ENCODE data around the gene PAK5. TPM values are rescaled to one million over a fixed set of nuclear protein-coding genes. Genes with fewer than 3 reads are reported as not detected.

PAK5 gene
- total RNA-seq, 1 donor from 2014 or later, result 0.10 TPM

- DNase-seq, result no peak
Observed at GRCh38 chr20:9574776-9575175, 264.1 kb downstream of the PAK5 start.

- DNase-seq, result no peak
Observed at GRCh38 chr20:9574181-9574580, 264.7 kb downstream of the PAK5 start.

GRCh38 chr20:9573335-9574151 is 265.3 kb downstream of the PAK5 start:
- DNase-seq, result peak; percentile 53

GRCh38 chr20:9572670-9573069 is 266.2 kb downstream of the PAK5 start:
- DNase-seq, result no peak

DNA sequence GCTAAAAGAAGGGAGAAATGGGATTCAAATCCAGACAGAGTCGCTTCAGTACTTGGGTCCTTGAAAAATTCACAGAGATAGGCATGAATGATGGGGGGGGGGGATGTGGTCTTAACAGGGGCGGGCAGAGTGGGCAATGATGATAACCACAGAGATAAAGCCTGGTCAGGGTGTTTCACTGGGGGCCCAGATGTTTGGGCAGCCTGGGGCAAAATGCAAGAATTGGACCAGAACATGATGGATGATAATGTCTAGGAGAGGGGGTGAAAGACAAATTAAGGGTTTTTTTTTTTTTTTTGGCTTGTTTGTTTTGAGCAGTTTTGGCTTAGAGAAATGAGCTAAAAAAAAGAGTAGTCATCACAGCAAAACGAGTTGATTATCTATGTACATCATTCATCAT is 267.1 kb downstream of the PAK5 start:
- DNase-seq, result no peak

GRCh38 chr20:9570612-9571011 is 268.3 kb downstream of the PAK5 start:
- DNase-seq, result no peak

DNA sequence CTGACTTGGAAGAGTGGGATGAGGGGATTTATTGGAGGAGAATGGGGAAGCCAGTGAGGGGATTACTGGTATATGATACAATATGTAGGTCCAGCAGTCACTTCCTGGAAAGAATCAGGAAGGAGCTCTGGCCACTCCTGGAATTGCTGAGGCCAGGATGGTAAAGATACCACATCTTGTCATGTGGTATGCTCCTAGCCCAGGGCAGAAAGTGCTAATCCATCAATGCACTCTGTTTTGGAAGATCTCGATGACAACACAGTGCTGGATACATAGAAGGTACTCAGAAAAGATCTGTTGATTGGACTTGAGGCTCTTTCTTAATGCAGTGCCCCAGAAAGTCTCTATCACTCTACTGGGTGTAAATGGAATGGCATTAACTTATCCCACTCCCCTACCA is 271.9 kb downstream of the PAK5 start:
- DNase-seq, result no peak

- DNase-seq, result no peak
Observed at GRCh38 chr20:9565910-9566550, 272.8 kb downstream of the PAK5 start.

DNA sequence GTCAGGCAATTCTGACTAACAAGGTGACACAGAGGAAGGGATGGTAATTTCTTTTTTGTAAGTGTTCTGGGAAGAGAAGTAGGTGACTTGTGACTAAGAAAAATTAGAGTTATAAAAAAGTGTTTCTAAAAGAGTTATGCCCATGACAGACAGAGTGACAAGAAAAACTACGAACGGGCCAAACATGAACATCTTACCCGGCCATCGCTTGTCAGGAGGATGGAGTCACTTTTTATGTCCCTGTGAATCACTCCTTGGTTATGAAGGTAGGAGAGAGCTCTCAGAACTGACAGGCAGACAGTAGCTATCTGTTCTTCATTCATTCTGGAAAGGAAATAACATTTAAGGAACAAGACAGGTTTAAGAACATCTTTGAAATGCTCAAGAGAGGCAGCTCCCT is 281.5 kb downstream of the PAK5 start:
- no peak for DNase-seq

DNA sequence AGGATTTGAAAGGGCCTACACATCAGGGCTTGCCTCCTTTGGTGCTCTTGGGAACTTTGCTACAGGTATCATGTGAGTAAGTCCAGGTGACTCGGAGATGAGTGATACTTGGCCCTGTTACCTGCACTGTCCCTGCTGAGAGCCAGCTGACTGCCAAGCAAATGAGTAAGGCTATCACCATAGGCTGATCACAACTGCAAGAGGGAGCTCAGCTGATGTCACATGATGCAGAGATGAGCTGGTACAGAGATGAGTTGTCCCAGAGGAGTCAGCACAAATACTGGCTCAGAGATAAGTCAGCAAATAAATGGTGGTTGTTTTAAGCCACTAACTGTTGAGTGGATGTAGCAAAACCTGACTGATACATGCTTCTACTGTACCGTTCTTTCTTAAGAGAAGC is 283.1 kb downstream of the PAK5 start:
- no peak for DNase-seq

- no peak for DNase-seq
Observed at GRCh38 chr20:9551808-9552550, 286.9 kb downstream of the PAK5 start.

DNA sequence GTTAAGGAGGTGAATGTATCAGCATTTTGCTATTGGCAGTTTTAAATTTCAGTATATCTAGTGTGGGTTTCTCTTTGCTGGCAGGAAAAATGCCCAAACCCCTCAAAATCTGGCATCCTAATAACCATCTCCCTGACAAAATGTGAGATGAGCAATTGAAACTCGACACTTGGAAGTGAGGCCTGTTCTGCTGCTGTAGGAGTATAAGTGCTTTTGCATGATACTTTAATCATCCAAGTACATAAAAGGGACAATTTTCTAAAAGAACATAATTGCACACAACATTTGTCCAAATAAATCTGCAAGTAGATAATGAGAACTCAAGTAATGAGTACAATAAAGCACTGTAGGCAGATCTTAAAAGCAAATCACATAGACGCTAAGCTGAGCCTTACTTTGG is 288.0 kb downstream of the PAK5 start:
- peak; percentile 2 for DNase-seq

DNA sequence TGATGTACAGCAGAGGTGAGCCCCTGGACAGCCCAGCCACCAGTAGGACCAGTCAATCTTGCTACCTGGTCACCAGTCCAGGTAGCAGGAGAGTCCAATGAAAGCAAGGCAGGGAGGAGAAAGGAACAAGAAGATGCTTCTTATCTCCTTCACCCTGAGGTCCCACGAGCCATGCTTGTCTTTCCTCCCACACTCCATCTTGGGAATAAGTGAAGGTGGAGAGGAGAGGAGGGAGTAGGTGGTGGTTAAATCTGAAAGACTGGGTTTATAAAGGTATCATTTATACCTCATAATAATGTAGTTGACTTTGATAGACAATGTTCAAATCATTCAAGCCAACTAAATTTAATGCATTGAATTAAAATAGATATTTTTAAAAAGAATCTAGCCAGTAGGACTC is 288.6 kb downstream of the PAK5 start:
- no peak for DNase-seq

GRCh38 chr20:9543214-9543613 is 295.7 kb downstream of the PAK5 start:
- no peak for DNase-seq

GRCh38 chr20:9535449-9535848 is 303.4 kb downstream of the PAK5 start:
- DNase-seq, result no peak

DNA sequence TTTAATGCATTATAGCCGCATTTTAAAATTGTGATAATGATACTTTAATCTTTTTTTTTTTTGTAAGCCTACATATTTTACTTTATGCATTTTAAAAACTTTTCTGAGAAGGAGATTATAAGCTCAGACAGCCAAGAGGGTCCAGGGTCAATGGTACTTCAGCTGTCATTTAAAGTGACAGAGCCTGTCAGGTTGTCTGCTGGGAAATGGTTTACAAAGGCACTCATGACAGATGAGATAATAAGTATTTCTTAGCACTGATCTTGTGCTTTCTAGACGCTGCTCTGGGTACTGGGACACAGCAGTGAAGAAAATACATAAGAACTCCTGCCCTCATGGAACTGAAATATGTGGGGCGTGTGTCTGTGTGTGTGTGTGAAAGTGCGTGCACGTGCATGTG is 304.9 kb downstream of the PAK5 start:
- no peak for DNase-seq

GRCh38 chr20:9532069-9532838 is 306.6 kb downstream of the PAK5 start:
- no peak for DNase-seq

- no peak for DNase-seq
Observed at GRCh38 chr20:9531581-9531980, 307.3 kb downstream of the PAK5 start.

DNA sequence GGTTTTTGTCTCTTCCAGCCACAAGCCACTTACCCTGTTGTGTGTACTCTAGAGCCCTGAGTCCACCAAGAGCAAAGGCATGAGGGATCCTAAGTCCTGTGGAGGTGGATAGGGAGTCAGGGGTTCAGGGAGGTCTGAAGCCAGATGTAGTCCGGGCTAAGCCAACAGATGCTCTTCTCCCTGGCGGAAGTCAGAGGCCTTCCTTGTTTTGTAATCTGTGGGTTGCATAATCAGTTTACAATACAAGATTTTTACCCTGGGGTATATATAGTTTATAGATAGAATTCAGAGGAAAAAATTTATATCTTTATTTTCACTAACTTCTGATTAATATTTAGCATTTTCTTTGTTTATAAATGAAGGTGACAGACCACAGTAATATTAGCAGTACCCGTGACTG is 315.2 kb downstream of the PAK5 start:
- no peak for DNase-seq

GRCh38 chr20:9520086-9520485 is 318.8 kb downstream of the PAK5 start:
- DNase-seq, result no peak

DNA sequence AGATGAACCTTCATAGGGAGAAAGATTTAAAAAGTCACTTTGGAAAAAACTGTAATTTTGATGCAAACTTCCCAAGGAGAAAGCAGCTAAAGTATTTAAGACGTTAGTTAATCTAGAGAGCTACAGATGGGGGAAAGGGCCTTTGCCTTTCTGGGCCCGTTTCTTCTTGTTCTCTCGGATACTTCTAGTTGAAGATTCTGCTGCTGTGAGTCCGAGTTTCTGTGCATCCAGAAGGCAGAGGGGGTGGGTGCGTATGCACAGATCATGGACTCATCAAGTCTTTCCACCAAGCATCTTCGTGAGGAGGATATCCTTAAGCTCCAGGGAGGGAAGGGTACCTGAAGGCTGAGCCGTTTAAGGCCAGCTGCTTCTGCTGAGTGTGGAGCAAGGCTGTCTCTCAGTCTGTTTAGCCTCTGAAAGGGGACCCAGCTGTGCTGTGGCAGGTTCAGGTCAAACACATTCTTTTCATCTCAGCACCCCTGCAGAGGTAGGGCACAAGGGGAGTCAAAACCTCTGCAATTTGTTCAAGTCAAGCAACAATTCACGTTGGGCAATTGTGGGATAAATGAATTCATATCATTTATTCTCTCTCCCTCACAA is 320.2 kb downstream of the PAK5 start:
- no peak for DNase-seq

Data from tongue (tissue), 2 donors.